GM21619 (cell line): Measurements from ENCODE around the gene NYAP2.
A peak's percentile ranks its signal among the peaks of the same experiment; 100 is the strongest.

Source experiments
- ATAC-seq: cut with Tn5 transposase; IDR thresholded peaks from one replicate; pipeline ENCODE4 v1.9.1; 2021; ENCODE audit not compliant: unreplicated experiment

The NYAP2 gene

GRCh38 chr2:225425284-225425683 is 25.8 kb downstream of the NYAP2 start:
- no peak for ATAC-seq

DNA sequence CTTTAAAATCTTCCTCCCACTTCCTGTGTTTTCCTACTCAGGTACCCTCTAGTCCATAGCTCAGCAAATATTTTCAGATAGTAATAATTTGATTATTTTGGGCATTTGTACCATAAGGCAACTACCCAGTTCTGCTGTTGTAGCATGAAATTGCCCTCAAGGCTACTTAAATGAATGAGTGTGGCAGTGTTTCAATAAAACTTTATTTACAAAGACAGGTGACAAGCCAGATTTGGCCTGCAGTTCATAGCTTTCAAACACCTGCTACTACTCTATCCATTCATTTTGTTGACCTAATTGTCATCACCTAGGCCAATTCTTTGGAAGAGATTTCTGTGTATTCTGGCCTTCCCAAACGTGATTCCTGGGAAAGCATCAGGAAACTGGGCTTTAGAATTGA is 28.9 kb downstream of the NYAP2 start:
- no peak for ATAC-seq

- ATAC-seq, result no peak
Measured at GRCh38 chr2:225429717-225430116, 30.2 kb downstream of the NYAP2 start.

GRCh38 chr2:225431105-225431863 is 31.8 kb downstream of the NYAP2 start:
- ATAC-seq, result no peak

- no peak for ATAC-seq
Measured at GRCh38 chr2:225434014-225434413, 34.5 kb downstream of the NYAP2 start.

DNA sequence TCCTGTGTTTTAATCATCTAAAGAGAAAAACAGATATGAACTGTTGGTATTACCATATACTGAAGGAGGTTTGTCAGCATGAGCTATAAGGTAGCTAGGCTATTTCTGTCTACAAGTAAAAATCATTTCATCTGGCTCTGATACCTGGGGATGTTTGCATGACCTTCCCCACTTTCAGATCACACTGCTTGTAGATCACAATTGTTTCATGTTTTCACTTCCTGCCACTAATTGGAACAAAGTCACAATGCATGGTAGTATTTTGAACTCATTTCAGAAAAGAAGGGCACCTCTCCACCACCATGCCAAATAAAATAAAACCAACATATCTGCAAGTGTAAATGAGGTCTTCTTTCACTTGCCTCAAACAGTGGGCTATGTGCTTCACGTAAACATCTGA is 37.8 kb downstream of the NYAP2 start:
- ATAC-seq, result no peak

- no peak for ATAC-seq
Measured at GRCh38 chr2:225438248-225438647, 38.7 kb downstream of the NYAP2 start.

DNA sequence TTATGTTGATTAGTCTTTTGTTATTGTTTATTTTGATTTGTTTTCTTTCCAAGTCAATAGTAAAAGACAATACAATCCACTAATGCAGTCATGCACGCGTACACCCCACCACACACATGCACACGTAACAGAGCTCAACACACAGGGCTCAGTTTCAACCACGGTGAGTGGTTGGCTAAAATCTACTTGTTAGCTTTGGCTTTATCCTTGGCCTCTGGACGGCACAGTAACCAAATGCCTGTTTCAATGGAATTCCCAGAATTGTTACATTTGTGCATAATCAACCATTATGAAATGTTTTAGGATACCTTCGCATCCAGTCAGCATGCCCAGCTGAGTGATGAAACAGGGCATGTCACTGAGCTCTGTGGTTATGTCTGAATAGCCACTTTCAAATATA is 53.2 kb downstream of the NYAP2 start:
- no peak for ATAC-seq

DNA sequence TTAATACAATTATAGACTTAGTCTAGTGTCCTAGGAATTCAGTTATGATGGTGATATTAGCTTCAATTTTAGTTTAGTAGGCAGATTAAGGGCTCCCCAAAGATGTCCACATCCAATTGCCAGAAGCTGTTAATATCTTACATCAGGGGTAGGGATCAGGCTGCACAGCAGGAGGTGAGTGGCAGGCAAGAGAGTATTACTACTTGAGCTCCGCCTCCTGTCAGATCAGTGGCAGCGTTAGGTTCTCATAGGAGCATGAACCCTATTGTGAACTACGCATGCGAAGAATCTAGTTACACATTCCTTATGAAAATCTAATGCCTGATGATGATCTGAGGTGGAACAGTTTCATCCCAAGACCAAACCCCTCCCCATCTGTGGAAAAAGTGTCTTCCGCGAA is 54.9 kb downstream of the NYAP2 start:
- no peak for ATAC-seq

DNA sequence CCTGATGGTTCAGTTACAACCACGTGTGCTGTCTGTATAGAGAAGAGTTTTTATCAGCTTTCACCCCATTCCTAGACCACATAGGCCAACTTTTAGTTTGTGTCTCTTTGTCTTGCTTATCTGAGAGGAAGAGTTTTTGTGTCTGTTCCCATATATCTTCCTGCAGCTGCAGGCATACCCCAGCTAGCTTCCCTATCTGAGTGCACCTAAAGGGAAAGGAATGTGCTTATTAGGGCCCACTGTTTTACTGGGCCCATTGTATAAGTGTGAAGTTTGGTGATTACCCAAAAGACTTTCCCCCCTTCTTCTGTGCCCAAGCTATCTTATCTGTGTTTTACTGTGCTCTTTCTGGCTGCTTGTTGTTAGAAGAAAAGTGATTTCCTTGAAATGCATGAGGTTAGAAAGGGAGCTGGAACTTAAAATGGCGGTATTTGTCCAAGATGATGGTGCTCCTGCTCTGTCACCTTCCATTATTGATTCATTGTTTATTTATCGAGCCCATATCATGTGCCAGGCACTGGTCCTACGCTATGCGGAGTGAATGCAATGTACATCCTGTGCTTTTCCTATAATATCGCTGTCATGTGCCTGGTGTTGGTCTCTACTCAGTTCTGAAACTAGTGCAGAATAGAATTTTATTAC is 57.2 kb downstream of the NYAP2 start:
- no peak for ATAC-seq

GRCh38 chr2:225457482-225457881 is 58.0 kb downstream of the NYAP2 start:
- ATAC-seq, result no peak

DNA sequence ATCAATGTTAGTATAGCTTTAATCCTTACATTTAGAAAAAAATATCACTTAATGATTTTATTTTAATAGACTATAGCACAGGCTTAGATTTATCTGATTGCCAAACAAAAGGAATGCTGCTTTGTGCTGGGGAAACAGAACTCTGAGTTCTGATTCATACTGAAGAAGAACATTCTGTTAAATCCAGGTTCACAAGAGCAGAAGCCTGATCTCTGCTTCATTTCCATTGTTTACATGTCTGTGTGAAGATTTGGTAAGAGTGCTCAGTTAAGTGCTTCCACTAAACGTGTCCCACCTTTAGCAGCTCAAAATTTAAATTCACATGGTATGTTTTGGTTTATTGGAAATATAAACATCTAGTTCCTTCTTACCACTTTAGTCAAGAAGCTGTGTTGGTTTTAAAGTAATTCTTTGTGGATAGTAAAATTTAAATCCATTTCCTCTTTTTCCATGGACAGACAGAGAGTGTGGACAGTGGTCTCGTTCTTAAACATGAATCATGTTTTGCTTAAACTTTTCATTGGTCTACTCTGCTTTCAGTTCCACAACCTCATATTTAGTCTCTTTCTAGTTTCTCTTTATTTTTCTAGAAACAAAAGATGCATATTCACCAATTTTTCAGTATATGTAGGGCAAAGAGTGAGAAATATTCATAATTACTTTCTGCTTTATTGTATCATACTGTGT is 59.1 kb downstream of the NYAP2 start:
- peak; percentile 42 for ATAC-seq

- no peak for ATAC-seq
Measured at GRCh38 chr2:225462417-225462816, 62.9 kb downstream of the NYAP2 start.

DNA sequence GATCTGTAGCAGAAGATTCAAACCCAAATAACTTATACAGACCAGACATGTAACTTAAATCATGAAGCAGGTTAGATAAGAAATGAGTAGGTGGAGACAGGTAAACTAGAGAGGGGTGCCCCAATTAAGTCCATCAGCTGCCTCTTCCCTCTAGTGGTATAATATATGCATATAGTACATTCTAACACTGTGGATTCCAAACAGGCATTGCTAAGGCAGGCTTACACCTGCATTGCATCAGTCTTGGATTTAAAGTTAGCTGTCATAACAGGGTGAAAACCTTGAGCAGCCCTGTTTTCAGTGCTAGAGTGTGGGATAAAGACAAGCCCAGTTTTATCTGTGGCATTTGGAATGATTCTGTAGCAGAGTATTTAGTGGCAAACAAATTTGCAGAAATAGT is 63.4 kb downstream of the NYAP2 start:
- ATAC-seq, result no peak

DNA sequence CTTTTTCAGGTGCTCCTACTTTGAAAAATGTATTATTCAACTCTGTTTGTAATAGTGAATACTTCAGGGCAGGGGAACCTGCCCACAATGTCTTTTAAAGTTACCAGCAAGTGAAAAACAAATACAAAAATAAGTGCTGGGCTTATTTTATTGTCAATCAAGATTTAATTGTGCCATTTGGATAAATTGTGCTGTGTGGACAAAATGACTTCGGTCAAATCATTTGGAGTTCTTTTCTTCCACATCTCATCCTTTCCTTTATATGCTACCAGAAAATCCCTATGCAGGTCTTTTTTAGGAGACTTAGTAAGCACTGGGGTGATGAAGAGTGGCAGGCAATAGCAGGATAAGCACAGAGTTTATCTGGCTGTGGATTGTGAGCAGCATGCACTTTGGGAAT is 63.9 kb downstream of the NYAP2 start:
- no peak for ATAC-seq

- ATAC-seq, result peak; percentile 78
Measured at GRCh38 chr2:225464346-225465025, 65.0 kb downstream of the NYAP2 start.

DNA sequence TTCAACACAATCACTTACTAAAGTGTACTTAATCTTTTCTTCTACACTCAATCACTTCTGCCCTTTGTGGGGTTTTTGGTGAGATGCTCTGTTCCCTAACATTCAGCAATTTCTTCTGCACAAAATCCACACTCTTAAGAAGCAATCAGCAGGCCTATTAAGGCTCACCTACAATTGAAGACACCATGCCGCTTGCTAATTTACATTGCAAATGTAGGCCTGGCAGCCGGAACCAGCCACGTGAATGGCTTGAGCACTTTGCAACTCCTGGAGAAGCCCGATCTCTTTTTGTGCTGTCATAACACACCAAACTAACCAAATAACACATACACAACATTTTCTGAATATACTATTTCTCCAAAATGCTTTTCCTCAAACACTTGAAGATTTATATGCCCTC is 66.3 kb downstream of the NYAP2 start:
- no peak for ATAC-seq

DNA sequence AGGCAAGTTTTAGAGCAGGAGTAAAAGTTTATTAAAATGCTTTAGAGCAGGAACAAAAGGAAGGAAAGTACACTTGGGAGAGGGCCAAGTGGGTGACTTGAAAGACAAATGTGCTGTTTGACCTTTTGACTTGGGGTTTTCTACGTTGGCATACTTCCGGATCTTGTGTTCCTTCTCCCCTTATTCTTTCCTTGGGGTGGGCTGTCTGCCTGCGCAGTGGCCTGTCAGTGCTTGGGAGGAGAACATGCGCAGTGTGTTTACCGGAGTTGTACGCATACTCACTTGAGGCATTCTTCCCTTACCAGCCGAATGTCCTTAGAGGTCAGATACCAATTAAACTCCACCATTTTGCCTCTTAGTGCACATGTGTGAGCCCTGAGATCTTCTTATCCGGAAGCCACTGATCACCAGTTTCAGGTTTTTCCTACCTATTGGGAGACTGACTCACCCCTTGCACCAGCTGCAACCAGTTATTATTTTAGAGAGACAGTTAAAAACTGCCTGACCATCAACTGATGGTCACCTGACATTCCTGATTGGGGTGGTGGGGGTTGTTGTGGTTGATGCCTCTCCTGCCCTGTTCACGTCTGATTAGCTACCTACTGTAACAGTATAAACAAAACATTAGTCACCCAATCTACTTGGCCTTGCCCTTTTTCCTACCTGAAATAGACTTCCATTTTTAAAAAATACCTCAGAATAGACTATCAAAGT is 67.5 kb downstream of the NYAP2 start:
- no peak for ATAC-seq

DNA sequence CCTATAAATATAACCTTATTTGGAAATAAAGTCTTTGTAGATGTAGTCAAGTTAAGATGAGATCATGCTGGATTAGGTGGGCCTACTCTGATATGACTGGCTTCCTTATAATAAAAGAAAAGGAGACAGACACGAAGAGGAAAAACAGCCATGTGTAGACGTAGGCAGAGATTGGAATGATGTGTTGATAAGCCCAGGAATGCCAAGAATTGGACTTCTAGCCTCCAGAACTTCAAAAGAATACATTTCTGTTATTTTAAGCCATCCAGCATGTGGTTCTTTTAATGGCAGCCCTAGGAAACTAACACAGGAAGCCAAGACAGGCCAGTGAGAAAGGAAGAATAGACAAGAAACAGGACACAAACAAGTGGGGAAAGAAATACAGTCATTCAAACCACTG is 68.6 kb downstream of the NYAP2 start:
- no peak for ATAC-seq

DNA sequence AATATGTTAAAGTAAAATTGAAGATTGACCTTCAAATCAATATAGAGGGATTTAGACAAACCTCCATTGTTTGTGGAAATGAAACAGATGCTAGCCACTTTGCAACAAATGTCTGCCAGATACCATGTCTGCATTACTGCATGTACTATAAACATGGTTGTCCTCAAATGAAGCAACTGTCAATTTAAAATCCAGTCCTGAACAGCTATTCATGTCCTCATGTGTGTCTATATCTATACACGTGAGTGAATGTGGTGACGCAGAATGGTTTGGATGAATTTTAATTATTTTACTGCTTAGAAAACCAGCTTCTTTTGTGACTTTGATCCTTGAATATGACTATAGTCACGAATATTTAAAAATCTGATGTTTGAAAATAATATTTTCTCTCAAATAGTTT is 71.5 kb downstream of the NYAP2 start:
- ATAC-seq, result no peak

DNA sequence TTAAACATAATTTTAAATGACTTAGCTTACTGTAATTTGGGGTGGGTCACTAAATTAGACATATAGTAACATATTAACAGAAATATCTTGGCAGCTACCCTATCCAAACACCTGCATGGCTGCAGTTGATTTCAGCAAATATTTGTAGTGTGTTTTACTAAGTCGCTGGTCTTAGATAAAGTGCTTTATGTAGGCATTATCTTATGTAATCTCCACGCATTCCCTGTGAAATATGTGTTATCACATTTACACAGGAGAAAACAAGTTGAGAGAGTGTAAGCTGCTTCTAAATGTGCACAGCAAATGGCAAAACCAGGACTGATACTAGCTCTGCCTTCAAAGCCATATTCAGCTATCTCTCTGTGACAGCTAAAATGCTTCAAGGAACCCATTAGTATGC is 72.0 kb downstream of the NYAP2 start:
- no peak for ATAC-seq
